Smooth muscle cell (in vitro differentiated cells): ENCODE data around the gene C4orf36. TPM values are rescaled to one million over a fixed set of nuclear protein-coding genes. Genes with fewer than 3 reads are reported as not detected.

Source experiments
- DNase-seq: peaks from one replicate; lab custom pipeline; 2025; ENCODE audit not compliant: unreplicated experiment; lab: John Stamatoyannopoulos, UW
- H2AFZ ChIP-seq: fragments of 200-600 bp; sonication (generic); 2 replicates; pipeline ENCODE4 v1.6.0; 2016; ENCODE audit warnings: antibody characterized with exemption, low read depth, mild to moderate bottlenecking
- H3F3A ChIP-seq: fragments of 200-600 bp; sonication (generic); 2 replicates; pipeline ENCODE4 v1.6.0; 2017; ENCODE audit warnings: antibody characterized with exemption, low read depth
- H3K27ac ChIP-seq: fragments of 200-600 bp; sonication (generic); 2 replicates; pipeline ENCODE4 v1.5.1; 2016; ENCODE audit warnings: low read depth, mild to moderate bottlenecking
- H3K27me3 ChIP-seq: fragments of 200-600 bp; sonication (generic); 2 replicates; pipeline ENCODE4 v1.6.1; 2016; ENCODE audit warnings: low read depth, mild to moderate bottlenecking
- H3K36me3 ChIP-seq: fragments of 200-600 bp; sonication (generic); 2 replicates; pipeline ENCODE4 v1.5.1; 2016; ENCODE audit warnings: low read depth
- H3K4me1 ChIP-seq: fragments of 200-600 bp; sonication (generic); 2 replicates; pipeline ENCODE4 v1.5.1; 2016; ENCODE audit warnings: low read depth
- H3K4me2 ChIP-seq: fragments of 200-600 bp; sonication (generic); 2 replicates; pipeline ENCODE4 v1.6.0; 2016; ENCODE audit warnings: mild to moderate bottlenecking
- H3K4me3 ChIP-seq: fragments of 200-600 bp; sonication (generic); 2 replicates; pipeline ENCODE4 v1.5.1; 2016; ENCODE audit warnings: mild to moderate bottlenecking
- H3K79me2 ChIP-seq: fragments of 200-600 bp; sonication (generic); 2 replicates; pipeline ENCODE4 v1.6.0; 2016; ENCODE audit warnings: low read depth, mild to moderate bottlenecking
- H3K9ac ChIP-seq: fragments of 200-600 bp; sonication (generic); 2 replicates; pipeline ENCODE4 v1.6.0; 2016; ENCODE audit warnings: low read depth
- H3K9me3 ChIP-seq: fragments of 200-600 bp; sonication (generic); replicated peaks from 2 replicates; pipeline ENCODE4 v1.5.1; 2016; ENCODE audit warnings: low read depth
- H4K20me1 ChIP-seq: fragments of 200-600 bp; sonication (generic); 2 replicates; pipeline ENCODE4 v1.6.0; 2016; ENCODE audit warnings: low read depth
- CTCF ChIP-seq: fragments of 200-600 bp; sonication (generic); IDR thresholded peaks from 2 replicates; pipeline ENCODE4 v1.5.1; 2017; ENCODE audit warnings: borderline replicate concordance, mild to moderate bottlenecking, antibody characterized with exemption; ENCODE audit not compliant: insufficient read depth, poor library complexity, severe bottlenecking
- whole genome bisulfite sequencing: methylation state at CpG from one replicate; pipeline ENCODE4 v1.1.7; 2016; ENCODE audit warnings: low lambda C conversion rate; 5-methylcytosine and 5-hydroxymethylcytosine counted together
- polyA plus RNA-seq: library from polyadenylated mRNA; unstranded; fragments of >200 nt; fragmentation: Nextera tagmentation; extraction: Ambion mirVana; gene quantifications from 2 replicates; pipeline ENCODE4 v1.2.1, GENCODE V29; 2016
- total RNA-seq: library from RNA; depleted of rRNA; stranded (reverse); fragments of >200 nt; gene quantifications from 2 replicates; pipeline ENCODE4 v1.2.3, GENCODE V29; 2014

C4orf36 gene
- total and polyA plus RNA-seq, 2 experiments from 2014 or later = 5.1 TPM; not detected in 1

GRCh38 chr4:86841309-86841708 is 50.9 kb downstream of the C4orf36 start:
- Histone ChIP-seq H3K4me3 (no peak overlapping the region), H3K36me3 (no peaks in the 10 kb centered on the region), H3K9ac (no peak overlapping the region), H3F3A (no peaks in the 10 kb centered on the region), H4K20me1 (no peaks in the 10 kb centered on the region), H3K79me2 (no peaks in the 10 kb centered on the region), H3K4me1 (no peaks in the 10 kb centered on the region), H3K9me3 (no peaks in the 10 kb centered on the region), H3K4me2 (peak overlapping the region; percentile 11), H3K27ac (peak overlapping the region; percentile 4), H2AFZ (peak overlapping the region; percentile 7), H3K27me3 (no peaks in the 10 kb centered on the region)
- 93% methylated on average over 1 of the region's 1 CpG for WGBS
- no peak for TF ChIP-seq CTCF
- DNase-seq = no peak

GRCh38 chr4:86840858-86841257 is 51.4 kb downstream of the C4orf36 start:
- no peak for TF ChIP-seq CTCF
- H3K4me2 ChIP-seq = peak overlapping the region; percentile 11

GRCh38 chr4:86837691-86838503 is 54.3 kb downstream of the C4orf36 start:
- H3K27me3 ChIP-seq = no peaks in the 10 kb centered on the region
- no peak overlapping the region for H3K9ac ChIP-seq
- H3K4me3 ChIP-seq = no peak overlapping the region
- no peak for TF ChIP-seq CTCF
- no peaks in the 10 kb centered on the region for H3F3A ChIP-seq
- no peaks in the 10 kb centered on the region for H3K79me2 ChIP-seq
- WGBS = 75% methylated on average over 5 of the region's 5 CpGs
- H3K36me3 ChIP-seq = no peaks in the 10 kb centered on the region
- H4K20me1 ChIP-seq = no peaks in the 10 kb centered on the region
- no peak for DNase-seq
- no peaks in the 10 kb centered on the region for H3K4me1 ChIP-seq
- H3K27ac ChIP-seq = no peak overlapping the region
- H3K9me3 ChIP-seq = no peaks in the 10 kb centered on the region
- no peak overlapping the region for H2AFZ ChIP-seq
- no peak overlapping the region for H3K4me2 ChIP-seq

More at GRCh38 chr4:86840858-86841257, 51.4 kb downstream of the C4orf36 start:
- Histone ChIP-seq H3K36me3 (no peaks in the 10 kb centered on the region), H3K27me3 (no peaks in the 10 kb centered on the region), H2AFZ (peak overlapping the region; percentile 7), H3K9me3 (no peaks in the 10 kb centered on the region), H4K20me1 (no peaks in the 10 kb centered on the region), H3K4me1 (no peaks in the 10 kb centered on the region), H3K79me2 (no peaks in the 10 kb centered on the region), H3F3A (no peaks in the 10 kb centered on the region), H3K4me3 (no peak overlapping the region), H3K27ac (peak overlapping the region; percentile 4), H3K9ac (no peak overlapping the region)
- 96% methylated on average over 1 of the region's 1 CpG for WGBS
- no peak for DNase-seq

- no peaks in the 10 kb centered on the region for H3K27me3 ChIP-seq
- no peak for TF ChIP-seq CTCF
- DNase-seq = no peak
- H3K9me3 ChIP-seq = no peaks in the 10 kb centered on the region
- no peak overlapping the region for H3K4me2 ChIP-seq
- H3K79me2 ChIP-seq = no peaks in the 10 kb centered on the region
- H3F3A ChIP-seq = no peaks in the 10 kb centered on the region
- H3K9ac ChIP-seq = no peak overlapping the region
- no peak overlapping the region for H3K27ac ChIP-seq
- H3K36me3 ChIP-seq = no peaks in the 10 kb centered on the region
- peaks cover 4% of the 10 kb centered on the region for H3K4me1 ChIP-seq
- WGBS = 92% methylated on average over 3 of the region's 3 CpGs
- H3K4me3 ChIP-seq = no peak overlapping the region
- no peak overlapping the region for H2AFZ ChIP-seq
- no peaks in the 10 kb centered on the region for H4K20me1 ChIP-seq
Observed at GRCh38 chr4:86835677-86836076, 56.5 kb downstream of the C4orf36 start.
